Endothelial cell of umbilical vein (primary cell): ENCODE measurements around the gene PEX7.

Experiments used
- CTCF ChIP-seq, 2 donors: IDR thresholded peaks; 1 replicate in 1 of 2; 2 replicates in 1 of 2; pipeline ENCODE4 v1.5.1; 2011; ENCODE audit warnings: low read length in 2 of 2, mild to moderate bottlenecking in 2 of 2, moderate library complexity in 2 of 2, control low read depth in 1 of 2, inconsistent platforms in 1 of 2, low read depth in 1 of 2; ENCODE audit not compliant: insufficient read depth in 1 of 2; ENCODE audit errors: extremely low read depth in 1 of 2
- EZH2 ChIP-seq: IDR thresholded peaks from 2 replicates; pipeline ENCODE4 v1.6.1; 2012; ENCODE audit warnings: borderline replicate concordance, low read depth, mild to moderate bottlenecking, moderate library complexity, low read length, inconsistent platforms; ENCODE audit not compliant: severe bottlenecking
- POLR2A ChIP-seq: IDR thresholded peaks from 2 replicates; pipeline ENCODE4 v1.6.1; 2012; ENCODE audit warnings: low read depth, mild to moderate bottlenecking, control low read depth, low read length
- POLR2AphosphoS5 ChIP-seq: IDR thresholded peaks from 2 replicates; pipeline ENCODE4 v1.6.1; 2012; ENCODE audit warnings: low read depth, mild to moderate bottlenecking, control low read depth, low read length, moderate library complexity; ENCODE audit not compliant: insufficient read depth

DNA sequence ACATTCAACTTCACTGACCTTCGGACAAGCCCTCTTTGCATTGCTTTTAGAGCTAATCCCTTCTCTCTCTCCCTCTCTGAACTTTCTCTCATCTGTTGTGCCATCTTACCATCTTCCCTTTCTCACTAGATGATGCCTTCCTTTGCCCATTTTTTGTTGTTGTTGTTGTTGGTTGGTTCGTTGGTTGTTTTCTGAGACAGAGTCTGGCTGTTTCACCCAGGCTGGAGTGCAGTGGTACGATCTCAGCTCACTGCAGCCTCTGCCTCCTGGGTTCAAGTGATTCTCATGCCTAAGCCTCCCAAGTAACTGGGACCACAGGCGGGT is 49.0 kb upstream of the PEX7 start:
- TF ChIP-seq EZH2 (no peak), CTCF (IDR thresholded peaks at IDR 0.05; ENCODE audit: extremely low read depth in 1 of 2, insufficient read depth in 1 of 2, low read depth in 1 of 2, low read length in 2 of 2) (no peak), POLR2AphosphoS5 (no peak), POLR2A (no peak)
